GM23248 (cell line): ENCODE measurements around the gene SLMAP. TPM values are rescaled to one million over a fixed set of nuclear protein-coding genes. Genes with fewer than 3 reads are reported as not detected.

Experiments used
- DNase-seq: peaks from one replicate; pipeline ENCODE4 v3.0.0-alpha.2; 2015
- H2AFZ ChIP-seq: fragments of 200-600 bp; sonication (generic); 2 replicates; pipeline ENCODE4 v1.6.1; 2016; ENCODE audit warnings: antibody characterized with exemption
- H3F3A ChIP-seq: fragments of 200-600 bp; sonication (generic); 2 replicates; pipeline ENCODE4 v1.6.1; 2016; ENCODE audit warnings: mild to moderate bottlenecking, antibody characterized with exemption, mixed run types; ENCODE audit not compliant: insufficient read depth
- H3K27ac ChIP-seq: fragments of 200-600 bp; sonication (generic); 2 replicates; pipeline ENCODE4 v1.5.1; 2016; ENCODE audit warnings: mild to moderate bottlenecking
- H3K27me3 ChIP-seq: fragments of 200-600 bp; sonication (generic); replicated peaks from 2 replicates; pipeline ENCODE4 v1.6.1; 2016; ENCODE audit warnings: mild to moderate bottlenecking; ENCODE audit not compliant: insufficient read depth
- H3K36me3 ChIP-seq: fragments of 200-600 bp; sonication (generic); 2 replicates; pipeline ENCODE4 v1.6.1; 2016; ENCODE audit warnings: low read depth, mild to moderate bottlenecking
- H3K4me1 ChIP-seq: fragments of 200-600 bp; sonication (generic); 2 replicates; pipeline ENCODE4 v1.6.1; 2016; ENCODE audit warnings: mild to moderate bottlenecking; ENCODE audit not compliant: insufficient read depth
- H3K4me2 ChIP-seq: fragments of 200-600 bp; sonication (generic); one replicate; pipeline ENCODE4 v1.6.1; 2016; ENCODE audit warnings: mild to moderate bottlenecking; ENCODE audit not compliant: unreplicated experiment
- H3K4me3 ChIP-seq: fragments of 200-600 bp; sonication (generic); 2 replicates; pipeline ENCODE4 v1.5.1; 2016; ENCODE audit warnings: mild to moderate bottlenecking
- H3K79me2 ChIP-seq: fragments of 200-600 bp; sonication (generic); 2 replicates; pipeline ENCODE4 v1.6.1; 2016; ENCODE audit warnings: mild to moderate bottlenecking; ENCODE audit not compliant: insufficient read depth
- H3K9ac ChIP-seq: fragments of 200-600 bp; sonication (generic); 2 replicates; pipeline ENCODE4 v1.6.1; 2016; ENCODE audit warnings: mild to moderate bottlenecking
- H3K9me2 ChIP-seq: fragments of 200-600 bp; sonication (generic); 2 replicates; pipeline ENCODE4 v1.6.1; 2016; ENCODE audit warnings: mixed run types, mild to moderate bottlenecking, moderate library complexity; ENCODE audit not compliant: insufficient read depth
- H3K9me3 ChIP-seq: fragments of 200-600 bp; sonication (generic); one replicate; pipeline ENCODE4 v1.6.1; 2017; ENCODE audit warnings: low read depth
- H4K20me1 ChIP-seq: fragments of 200-600 bp; sonication (generic); 2 replicates; pipeline ENCODE4 v1.6.0; 2016; ENCODE audit not compliant: insufficient read depth
- EZH2 ChIP-seq: fragments of 200-600 bp; sonication (generic); IDR thresholded peaks from 2 replicates; pipeline ENCODE4 v1.6.1; 2018; ENCODE audit warnings: antibody characterized with exemption, mild to moderate bottlenecking; ENCODE audit not compliant: insufficient read depth, poor library complexity, severe bottlenecking
- EZH2phosphoT487 ChIP-seq: fragments of 200-600 bp; sonication (generic); IDR thresholded peaks from 2 replicates; pipeline ENCODE4 v1.6.1; 2018; ENCODE audit warnings: antibody characterized with exemption, moderate library complexity, mild to moderate bottlenecking, low read depth; ENCODE audit not compliant: insufficient read depth
- WGBS, 2 experiments: methylation state at CpG; one replicate each; pipeline ENCODE4 v1.1.6; 2015 to 2017; ENCODE audit warnings: low lambda C conversion rate in 2 of 2, low coverage in 1 of 2; ENCODE audit errors: missing lambda C conversion rate in 2 of 2; 5-methylcytosine and 5-hydroxymethylcytosine counted together
- in situ Hi-C: fragments of 300-500 bp; cut with MboI; formaldehyde crosslinking; loops from 2 replicates; pipeline ENCODE4 v1.15.0; 2020
- polyA plus RNA-seq: library from polyadenylated mRNA; unstranded; fragments of >200 nt; fragmentation: Nextera tagmentation; extraction: Ambion mirVana; gene quantifications from 2 replicates; pipeline ENCODE4 v1.2.1, GENCODE V29; 2016
- total RNA-seq: library from RNA; depleted of rRNA; stranded (reverse); fragments of >200 nt; shearing (Covaris generic); gene quantifications from 2 replicates; pipeline ENCODE4 v1.2.3, GENCODE V29; 2014

The SLMAP gene
- total and polyA plus RNA-seq, 2 experiments from 2014 or later: 28.4 to 33.9 TPM

GRCh38 chr3:57918123-57918837 is 162.2 kb downstream of the SLMAP start:
- Histone ChIP-seq H3K9me2 (no peaks in the 10 kb centered on the region), H2AFZ (no peak overlapping the region), H3K4me3 (peak overlapping the region; percentile 23), H3K9me3 (no peaks in the 10 kb centered on the region), H3K27me3 (no peaks in the 10 kb centered on the region), H3F3A (peaks cover 35% of the 10 kb centered on the region), H3K36me3 (peaks cover 9% of the 10 kb centered on the region), H3K4me1 (peaks cover 18% of the 10 kb centered on the region), H4K20me1 (no peaks in the 10 kb centered on the region), H3K9ac (peak overlapping the region; percentile 42; the same call in 1 of the 2 replicates), H3K4me2 (peak overlapping the region; percentile 36), H3K27ac (peak overlapping the region; percentile 72), H3K79me2 (no peaks in the 10 kb centered on the region)
- no peak for TF ChIP-seq EZH2phosphoT487
- no peak for TF ChIP-seq EZH2
- in situ Hi-C loops: no loop called here
- peak; percentile 95 for DNase-seq
- 0% methylated on average over 2 of the region's 2 CpGs for WGBS, 2 experiments

- Histone ChIP-seq H3K9ac (no peak overlapping the region), H2AFZ (no peak overlapping the region), H3K79me2 (no peaks in the 10 kb centered on the region), H3K4me2 (no peak overlapping the region), H3K9me3 (no peaks in the 10 kb centered on the region), H4K20me1 (no peaks in the 10 kb centered on the region), H3K27me3 (no peaks in the 10 kb centered on the region), H3K27ac (no peak overlapping the region), H3K9me2 (no peaks in the 10 kb centered on the region), H3K4me1 (peaks cover 18% of the 10 kb centered on the region), H3K4me3 (no peak overlapping the region), H3K36me3 (peaks cover 9% of the 10 kb centered on the region), H3F3A (peaks cover 35% of the 10 kb centered on the region)
- TF ChIP-seq EZH2 (no peak), EZH2phosphoT487 (no peak)
- in situ Hi-C loops: no loop called here
- no peak for DNase-seq
Observed at GRCh38 chr3:57919987-57920386, 163.9 kb downstream of the SLMAP start.

GRCh38 chr3:57923101-57923500 is 167.0 kb downstream of the SLMAP start:
- no peak overlapping the region for H2AFZ ChIP-seq
- H3K4me3 ChIP-seq: no peak overlapping the region
- no peak overlapping the region for H3K27ac ChIP-seq
- no peaks in the 10 kb centered on the region for H4K20me1 ChIP-seq
- in situ Hi-C loops: no loop called here
- no peak overlapping the region for H3K9ac ChIP-seq
- H3K36me3 ChIP-seq: no peaks in the 10 kb centered on the region
- peaks cover 26% of the 10 kb centered on the region for H3F3A ChIP-seq
- no peaks in the 10 kb centered on the region for H3K27me3 ChIP-seq
- peaks cover 20% of the 10 kb centered on the region for H3K4me1 ChIP-seq
- no peak for DNase-seq
- no peaks in the 10 kb centered on the region; the same call in 1 of the 2 replicates for H3K9me2 ChIP-seq
- no peaks in the 10 kb centered on the region for H3K9me3 ChIP-seq
- no peaks in the 10 kb centered on the region for H3K79me2 ChIP-seq
- no peak overlapping the region for H3K4me2 ChIP-seq
- TF ChIP-seq EZH2phosphoT487: no peak
- TF ChIP-seq EZH2: no peak

- no peak for DNase-seq
- H3K27ac ChIP-seq: no peak overlapping the region
- H3K9ac ChIP-seq: no peak overlapping the region
- TF ChIP-seq EZH2: no peak
- no peak for TF ChIP-seq EZH2phosphoT487
- peaks cover 25% of the 10 kb centered on the region for H3F3A ChIP-seq
- no peak overlapping the region for H3K4me2 ChIP-seq
- H3K9me3 ChIP-seq: no peaks in the 10 kb centered on the region
- no peaks in the 10 kb centered on the region for H3K27me3 ChIP-seq
- no peaks in the 10 kb centered on the region for H4K20me1 ChIP-seq
- no peaks in the 10 kb centered on the region; the same call in 1 of the 2 replicates for H3K9me2 ChIP-seq
- H3K4me3 ChIP-seq: no peak overlapping the region
- 92 to 100% methylated on average over 2 of the region's 2 CpGs for WGBS, 2 experiments
- no peaks in the 10 kb centered on the region for H3K36me3 ChIP-seq
- H2AFZ ChIP-seq: no peak overlapping the region
- H3K79me2 ChIP-seq: no peaks in the 10 kb centered on the region
- in situ Hi-C loops: no loop called here
- peaks cover 21% of the 10 kb centered on the region for H3K4me1 ChIP-seq
Observed at GRCh38 chr3:57923752-57924151, 167.6 kb downstream of the SLMAP start.

GRCh38 chr3:57927166-57927565 is 171.1 kb downstream of the SLMAP start:
- H3K36me3 ChIP-seq: no peaks in the 10 kb centered on the region
- H4K20me1 ChIP-seq: no peaks in the 10 kb centered on the region
- H2AFZ ChIP-seq: no peak overlapping the region
- WGBS, 2 experiments: 70 to 71% methylated on average over 5 of the region's 5 CpGs
- no peak for TF ChIP-seq EZH2
- TF ChIP-seq EZH2phosphoT487: no peak
- no peak for DNase-seq
- H3K4me3 ChIP-seq: no peak overlapping the region
- no peaks in the 10 kb centered on the region for H3K9me3 ChIP-seq
- peaks cover 21% of the 10 kb centered on the region for H3K4me1 ChIP-seq
- H3K9ac ChIP-seq: no peak overlapping the region
- in situ Hi-C loops: no loop called here
- peaks cover 16% of the 10 kb centered on the region for H3F3A ChIP-seq
- no peaks in the 10 kb centered on the region; the same call in 1 of the 2 replicates for H3K9me2 ChIP-seq
- peak overlapping the region; percentile 75 for H3K4me2 ChIP-seq
- H3K79me2 ChIP-seq: no peaks in the 10 kb centered on the region
- H3K27ac ChIP-seq: peak overlapping the region; percentile 68
- H3K27me3 ChIP-seq: no peaks in the 10 kb centered on the region
